ENCODE results near the gene TTC39A.

DNA sequence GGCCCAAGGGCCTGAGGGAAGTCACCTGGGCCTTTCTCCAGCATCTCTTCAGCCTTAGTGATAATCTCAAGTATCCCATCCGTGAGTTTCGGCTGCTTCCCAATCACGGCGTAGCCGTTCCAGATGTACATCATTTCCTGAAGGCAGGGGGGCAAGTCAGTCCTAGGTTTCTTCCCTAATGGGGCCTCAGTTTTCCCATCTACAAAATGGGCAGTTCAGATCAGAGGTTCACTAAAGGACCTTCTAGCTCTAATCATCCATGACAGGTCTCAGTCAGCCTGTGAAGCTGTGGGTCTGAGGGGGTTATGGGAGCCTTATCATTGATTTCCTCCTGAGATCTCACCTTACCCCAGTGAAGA, 39.9 kb downstream of the TTC39A start:
- TF ChIP-seq CTCF (IDR thresholded peaks at IDR 0.05; ENCODE audit: insufficient read depth, low read depth, low read length): no peak
- TF ChIP-seq EZH2 (IDR thresholded peaks at IDR 0.05; ENCODE audit: insufficient read depth, low read length): no peak
